ENCODE data around the gene EPN3. TPM values are rescaled to one million over a fixed set of nuclear protein-coding genes. Genes with fewer than 3 reads are reported as not detected.

Gene EPN3
- total RNA-seq, 1 donor from 2014 or later: 0.24 TPM

- Mint-ChIP-seq H3K9me3 (no peaks in the 10 kb centered on the region), H3K4me3 (no peak overlapping the region), H3K27me3 (ENCODE audit: insufficient read depth, low read depth) (peaks cover 7% of the 10 kb centered on the region), H3K4me1 (peaks cover 2% of the 10 kb centered on the region), H3K27ac (peak overlapping the region; percentile 18), H3K36me3 (no peaks in the 10 kb centered on the region)
- Histone ChIP-seq H3K36me3 (no peaks in the 10 kb centered on the region), H3K27ac (no peak overlapping the region), H3K4me3 (no peak overlapping the region), H3K4me2 (no peak overlapping the region), H3K9me3 (ENCODE audit: low read depth) (no peaks in the 10 kb centered on the region), H3K9ac (no peak overlapping the region), H3K27me3 (no peaks in the 10 kb centered on the region), H2AFZ (replicated peaks) (peak overlapping the region; percentile 65), H3K79me2 (ENCODE audit: low read depth) (no peaks in the 10 kb centered on the region), H3F3A (ENCODE audit: low read depth) (no peaks in the 10 kb centered on the region), H3K4me1 (no peaks in the 10 kb centered on the region), H4K20me1 (ENCODE audit: low read depth) (no peaks in the 10 kb centered on the region)
- TF ChIP-seq EZH2 (IDR thresholded peaks at IDR 0.05) (no peak), CTCF (IDR thresholded peaks at IDR 0.05) (no peak), EZH2phosphoT487 (IDR thresholded peaks at IDR 0.05) (no peak)
- no peak for DNase-seq (ENCODE audit: low spot score)
Measured at GRCh38 chr17:50493744-50494143, 38.8 kb upstream of the EPN3 start.

GRCh38 chr17:50495217-50495823, 37.2 kb upstream of the EPN3 start:
- H4K20me1 ChIP-seq (ENCODE audit: low read depth): no peaks in the 10 kb centered on the region
- no peak for TF ChIP-seq EZH2 (IDR thresholded peaks at IDR 0.05)
- TF ChIP-seq CTCF (IDR thresholded peaks at IDR 0.05): no peak
- TF ChIP-seq EZH2phosphoT487 (IDR thresholded peaks at IDR 0.05): no peak
- H3K4me3 ChIP-seq: no peak overlapping the region
- Mint-ChIP-seq H3K36me3 (no peaks in the 10 kb centered on the region), H3K4me1 (peaks cover 2% of the 10 kb centered on the region), H3K9me3 (no peaks in the 10 kb centered on the region), H3K27me3 (ENCODE audit: insufficient read depth, low read depth) (peaks cover 7% of the 10 kb centered on the region), H3K4me3 (no peak overlapping the region), H3K27ac (no peak overlapping the region)
- no peaks in the 10 kb centered on the region for H3F3A ChIP-seq (ENCODE audit: low read depth)
- H3K9me3 ChIP-seq (ENCODE audit: low read depth): no peaks in the 10 kb centered on the region
- DNase-seq (ENCODE audit: low spot score): no peak
- H3K4me2 ChIP-seq: no peak overlapping the region
- no peak overlapping the region for H2AFZ ChIP-seq (replicated peaks)
- H3K79me2 ChIP-seq (ENCODE audit: low read depth): no peaks in the 10 kb centered on the region
- H3K9ac ChIP-seq: no peak overlapping the region
- no peak overlapping the region for H3K27ac ChIP-seq
- H3K27me3 ChIP-seq: no peaks in the 10 kb centered on the region
- H3K4me1 ChIP-seq: no peaks in the 10 kb centered on the region
- no peaks in the 10 kb centered on the region for H3K36me3 ChIP-seq

GRCh38 chr17:50495918-50496317, 36.6 kb upstream of the EPN3 start:
- no peak overlapping the region for H2AFZ ChIP-seq (replicated peaks)
- no peak overlapping the region for H3K27ac ChIP-seq
- no peak for DNase-seq (ENCODE audit: low spot score)
- H4K20me1 ChIP-seq (ENCODE audit: low read depth): no peaks in the 10 kb centered on the region
- H3K4me1 ChIP-seq: no peaks in the 10 kb centered on the region
- H3K27me3 ChIP-seq: no peaks in the 10 kb centered on the region
- Mint-ChIP-seq H3K4me3 (no peak overlapping the region), H3K4me1 (peaks cover 2% of the 10 kb centered on the region), H3K36me3 (no peaks in the 10 kb centered on the region), H3K9me3 (no peaks in the 10 kb centered on the region), H3K27me3 (ENCODE audit: insufficient read depth, low read depth) (peaks cover 7% of the 10 kb centered on the region), H3K27ac (no peak overlapping the region)
- H3K4me3 ChIP-seq: no peak overlapping the region
- no peak overlapping the region for H3K9ac ChIP-seq
- no peaks in the 10 kb centered on the region for H3K36me3 ChIP-seq
- TF ChIP-seq EZH2 (IDR thresholded peaks at IDR 0.05) (no peak), EZH2phosphoT487 (IDR thresholded peaks at IDR 0.05) (no peak), CTCF (IDR thresholded peaks at IDR 0.05) (no peak)
- H3K9me3 ChIP-seq (ENCODE audit: low read depth): no peaks in the 10 kb centered on the region
- no peaks in the 10 kb centered on the region for H3F3A ChIP-seq (ENCODE audit: low read depth)
- no peak overlapping the region for H3K4me2 ChIP-seq
- H3K79me2 ChIP-seq (ENCODE audit: low read depth): no peaks in the 10 kb centered on the region
